Cardiac septum (tissue), 1 donor: Measurements from ENCODE around the gene VCY1B. TPM values are rescaled to one million over a fixed set of nuclear protein-coding genes. Genes with fewer than 3 reads are reported as not detected.
"Not testable (repeated sequence)": the region's sequence is repeated elsewhere in the genome, so short reads cannot be mapped to it uniquely, and the experiment has no call there.

Source experiments
- DNase-seq: peaks from one replicate; pipeline ENCODE4 v3.0.0-alpha.2; 2020; ENCODE audit warnings: low spot score
- intact Hi-C: fragments of 100-400 bp; cut with DNase I; formaldehyde crosslinking; loops from one replicate; pipeline ENCODE4 v1.14.0; 2022
- long read RNA-seq: library from polyadenylated mRNA; unstranded; transcript quantifications from one replicate; pipeline ENCODE4 v2.0.0, GENCODE V29; 2021
- total RNA-seq: library from RNA; stranded (reverse); fragmentation: NEBNext Ultra II Directional; extraction: Animal tissue kit (Norgen Biotek cat#: 25700); gene quantifications from one replicate; pipeline ENCODE4 v1.2.1, GENCODE V29; 2021
- donor health status: DM: no; HTN: no; CAD: no.

Gene VCY1B
- not detected for total RNA-seq
- long read RNA-seq: 0 reads

GRCh38 chrY:14055927-14056326, at the start of gene VCY1B:
Gene VCY1B, plus strand, starts transcription at chrY:14056227. Its CDS starts 63 bp downstream, at chrY:14056290.
- DNase-seq, intact Hi-C loops: not testable (repeated sequence)

GRCh38 chrY:14011916-14012315, 44.1 kb upstream of the VCY1B start:
- intact Hi-C loops, DNase-seq: not testable (repeated sequence)

- intact Hi-C loops, DNase-seq: not testable (repeated sequence)
Observed at GRCh38 chrY:14030395-14030794, 25.6 kb upstream of the VCY1B start.

- DNase-seq: no peak
- intact Hi-C loops: no loop called here
Observed at GRCh38 chrY:14085877-14086276, 29.9 kb downstream of the VCY1B start.

Other genes with a start within 250 kb of the VCY1B start
- gene VCY, start 69.8 kb upstream of the VCY1B start, total RNA-seq: not detected